HL-60 (cell line): ENCODE measurements around the gene TRIM31.

ENCODE experiments used
- DNase-seq, 2 experiments: peaks; one replicate each; pipeline ENCODE4 v3.0.0-alpha.2; 2010 to 2020; ENCODE audit warnings: low read depth in 1 of 2, low spot score in 1 of 2
- H3K27ac ChIP-seq: fragments of 250-450 bp; sonication (Bioruptor Pico); replicated peaks from 2 replicates; pipeline ENCODE4 v1.5.1; 2020; ENCODE audit warnings: mild to moderate bottlenecking, moderate library complexity
- H3K27me3 ChIP-seq: fragments of 250-450 bp; sonication (Bioruptor Pico); 2 replicates; pipeline ENCODE4 v1.5.1; 2021; ENCODE audit warnings: mild to moderate bottlenecking, moderate library complexity; ENCODE audit not compliant: insufficient read depth, poor library complexity, severe bottlenecking
- H3K4me3 ChIP-seq: replicated peaks from 2 replicates; pipeline ENCODE4 v1.5.1; 2011; ENCODE audit warnings: mild to moderate bottlenecking, control low read depth, low read length; ENCODE audit not compliant: insufficient read depth
- GABPA ChIP-seq: IDR thresholded peaks from 2 replicates; pipeline ENCODE4 v1.6.1; 2012; ENCODE audit warnings: low read depth
- POLR2AphosphoS5 ChIP-seq: IDR thresholded peaks from 2 replicates; pipeline ENCODE4 v1.6.1; 2012; ENCODE audit warnings: low read depth
- SPI1 ChIP-seq: IDR thresholded peaks from 2 replicates; pipeline ENCODE4 v1.6.1; 2012; ENCODE audit warnings: low read depth, mild to moderate bottlenecking, borderline replicate concordance
- TF ChIP-seq, protein P1 (sequence below): IDR thresholded peaks from 2 replicates; pipeline ENCODE4 v1.6.1; 2012; ENCODE audit warnings: low read depth; ENCODE audit not compliant: insufficient replicate concordance
- TF ChIP-seq, protein P2 (sequence below): IDR thresholded peaks from one replicate; pipeline ENCODE4 v1.5.1; 2011; ENCODE audit warnings: low read length, control low read depth, inconsistent platforms; ENCODE audit not compliant: insufficient read depth

Gene TRIM31

DNA sequence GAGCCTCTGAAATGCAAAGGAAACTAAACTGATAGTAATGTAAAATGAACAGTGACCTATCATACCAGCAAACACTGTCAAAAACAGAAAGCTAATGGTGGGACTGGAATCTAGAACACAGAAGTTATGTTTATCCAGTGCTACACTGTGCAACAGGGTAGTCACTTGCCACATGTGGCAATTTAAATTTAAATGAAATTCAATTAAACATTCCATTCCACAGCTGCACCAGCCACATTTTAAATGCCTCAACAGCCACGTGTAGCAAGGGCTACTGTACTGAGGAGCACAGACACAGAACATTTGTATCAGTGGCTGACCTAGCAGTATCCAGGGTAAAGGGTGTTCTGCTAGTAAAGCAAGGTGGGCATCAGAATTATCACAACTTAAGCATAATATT lies 57.4 kb downstream of the TRIM31 start:
- H3K27me3 ChIP-seq, result no peaks in the 10 kb centered on the region
- H3K4me3 ChIP-seq, result no peak overlapping the region
- no peak overlapping the region for H3K27ac ChIP-seq
- no peak for DNase-seq
- TF ChIP-seq, protein P1, sequence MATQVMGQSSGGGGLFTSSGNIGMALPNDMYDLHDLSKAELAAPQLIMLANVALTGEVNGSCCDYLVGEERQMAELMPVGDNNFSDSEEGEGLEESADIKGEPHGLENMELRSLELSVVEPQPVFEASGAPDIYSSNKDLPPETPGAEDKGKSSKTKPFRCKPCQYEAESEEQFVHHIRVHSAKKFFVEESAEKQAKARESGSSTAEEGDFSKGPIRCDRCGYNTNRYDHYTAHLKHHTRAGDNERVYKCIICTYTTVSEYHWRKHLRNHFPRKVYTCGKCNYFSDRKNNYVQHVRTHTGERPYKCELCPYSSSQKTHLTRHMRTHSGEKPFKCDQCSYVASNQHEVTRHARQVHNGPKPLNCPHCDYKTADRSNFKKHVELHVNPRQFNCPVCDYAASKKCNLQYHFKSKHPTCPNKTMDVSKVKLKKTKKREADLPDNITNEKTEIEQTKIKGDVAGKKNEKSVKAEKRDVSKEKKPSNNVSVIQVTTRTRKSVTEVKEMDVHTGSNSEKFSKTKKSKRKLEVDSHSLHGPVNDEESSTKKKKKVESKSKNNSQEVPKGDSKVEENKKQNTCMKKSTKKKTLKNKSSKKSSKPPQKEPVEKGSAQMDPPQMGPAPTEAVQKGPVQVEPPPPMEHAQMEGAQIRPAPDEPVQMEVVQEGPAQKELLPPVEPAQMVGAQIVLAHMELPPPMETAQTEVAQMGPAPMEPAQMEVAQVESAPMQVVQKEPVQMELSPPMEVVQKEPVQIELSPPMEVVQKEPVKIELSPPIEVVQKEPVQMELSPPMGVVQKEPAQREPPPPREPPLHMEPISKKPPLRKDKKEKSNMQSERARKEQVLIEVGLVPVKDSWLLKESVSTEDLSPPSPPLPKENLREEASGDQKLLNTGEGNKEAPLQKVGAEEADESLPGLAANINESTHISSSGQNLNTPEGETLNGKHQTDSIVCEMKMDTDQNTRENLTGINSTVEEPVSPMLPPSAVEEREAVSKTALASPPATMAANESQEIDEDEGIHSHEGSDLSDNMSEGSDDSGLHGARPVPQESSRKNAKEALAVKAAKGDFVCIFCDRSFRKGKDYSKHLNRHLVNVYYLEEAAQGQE, result no peak
- no peak for TF ChIP-seq SPI1
- TF ChIP-seq GABPA, result no peak
- no peak for TF ChIP-seq POLR2AphosphoS5
- TF ChIP-seq, protein P2, sequence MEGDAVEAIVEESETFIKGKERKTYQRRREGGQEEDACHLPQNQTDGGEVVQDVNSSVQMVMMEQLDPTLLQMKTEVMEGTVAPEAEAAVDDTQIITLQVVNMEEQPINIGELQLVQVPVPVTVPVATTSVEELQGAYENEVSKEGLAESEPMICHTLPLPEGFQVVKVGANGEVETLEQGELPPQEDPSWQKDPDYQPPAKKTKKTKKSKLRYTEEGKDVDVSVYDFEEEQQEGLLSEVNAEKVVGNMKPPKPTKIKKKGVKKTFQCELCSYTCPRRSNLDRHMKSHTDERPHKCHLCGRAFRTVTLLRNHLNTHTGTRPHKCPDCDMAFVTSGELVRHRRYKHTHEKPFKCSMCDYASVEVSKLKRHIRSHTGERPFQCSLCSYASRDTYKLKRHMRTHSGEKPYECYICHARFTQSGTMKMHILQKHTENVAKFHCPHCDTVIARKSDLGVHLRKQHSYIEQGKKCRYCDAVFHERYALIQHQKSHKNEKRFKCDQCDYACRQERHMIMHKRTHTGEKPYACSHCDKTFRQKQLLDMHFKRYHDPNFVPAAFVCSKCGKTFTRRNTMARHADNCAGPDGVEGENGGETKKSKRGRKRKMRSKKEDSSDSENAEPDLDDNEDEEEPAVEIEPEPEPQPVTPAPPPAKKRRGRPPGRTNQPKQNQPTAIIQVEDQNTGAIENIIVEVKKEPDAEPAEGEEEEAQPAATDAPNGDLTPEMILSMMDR, result no peak

DNA sequence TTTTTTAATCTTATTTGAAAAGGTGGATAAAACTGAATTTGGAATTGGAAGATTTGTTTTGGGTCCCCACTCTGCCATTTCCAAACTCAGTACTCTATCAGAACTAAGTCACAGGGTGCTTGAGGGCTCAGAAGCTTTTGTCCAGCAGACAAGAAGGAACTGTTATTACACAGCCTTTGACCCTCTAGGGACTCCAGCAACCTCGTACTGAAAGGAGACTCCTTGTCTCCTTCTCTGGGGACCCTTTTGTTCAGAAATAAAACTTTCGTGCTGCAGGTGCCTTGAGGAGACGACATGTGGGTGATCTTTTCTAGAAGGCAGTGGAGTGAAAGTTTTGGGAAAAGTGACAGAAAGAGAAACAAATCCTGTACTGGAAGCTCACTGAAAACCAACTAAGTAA lies 59.2 kb downstream of the TRIM31 start:
- Histone ChIP-seq H3K27ac (no peak overlapping the region), H3K27me3 (no peaks in the 10 kb centered on the region), H3K4me3 (no peak overlapping the region)
- no peak for DNase-seq
- TF ChIP-seq, protein P2, result no peak
- TF ChIP-seq POLR2AphosphoS5 (no peak), GABPA (no peak), SPI1 (no peak)
- TF ChIP-seq, protein P1, result no peak
